ENCODE results near the gene REG4. TPM values are rescaled to one million over a fixed set of nuclear protein-coding genes. Genes with fewer than 3 reads are reported as not detected.
"Not testable (repeated sequence)": the region's sequence is repeated elsewhere in the genome, so short reads cannot be mapped to it uniquely, and the experiment has no call there.

Gene REG4
- total and polyA plus RNA-seq, 4 experiments from 2014 or later, result 0.18 to 0.25 TPM; not detected in 2

DNA sequence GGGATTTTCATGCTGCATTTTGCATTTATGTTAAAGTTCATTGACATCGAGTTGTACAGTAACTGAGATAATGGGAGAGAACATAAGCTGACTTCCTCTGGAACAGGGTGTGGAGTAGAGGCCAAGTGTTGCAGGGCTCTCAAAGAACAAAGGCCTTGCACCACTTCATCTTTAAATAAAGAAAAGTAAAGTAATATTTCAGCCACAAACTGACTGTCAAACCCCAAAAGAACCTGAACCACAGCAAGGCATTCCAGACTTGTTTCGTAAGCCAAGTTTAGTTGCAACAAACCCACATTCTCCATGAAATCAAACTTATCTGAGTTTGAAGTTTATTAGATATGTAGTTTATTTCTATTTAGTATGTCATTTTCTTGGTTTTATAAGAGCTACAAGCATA lies 23.5 kb downstream of the REG4 start:
- no peaks in the 10 kb centered on the region for H3K9me3 Mint-ChIP-seq
- H3K9me3 ChIP-seq (ENCODE audit: control insufficient read depth in 1 of 2, low read length in 2 of 2), result no peaks in the 10 kb centered on the region
- no peak for DNase-seq
- H3K4me1 Mint-ChIP-seq, result no peaks in the 10 kb centered on the region
- intact Hi-C loops (cut with micrococcal nuclease), result no loop called here
- no peak overlapping the region for H3K27ac Mint-ChIP-seq
- POLR2A ChIA-PET (ENCODE audit: partially characterized antibody), result no interaction called here
- CTCF ChIA-PET (ENCODE audit: partially characterized antibody), result no interaction called here
- no peak overlapping the region for H3K27ac ChIP-seq (ENCODE audit: low read depth, low read length)
- H3K4me3 ChIP-seq (ENCODE audit: low read length in 2 of 2), result no peak overlapping the region
- no peaks in the 10 kb centered on the region for H3K4me1 ChIP-seq (ENCODE audit: insufficient read depth, low read length)
- no peaks in the 10 kb centered on the region for H3K36me3 Mint-ChIP-seq
- H3K27me3 Mint-ChIP-seq, result peaks cover 2 to 6% of the 10 kb centered on the region in 2 donors
- H3K4me3 Mint-ChIP-seq, result no peak overlapping the region
- H3K27me3 ChIP-seq (ENCODE audit: insufficient read depth, low read length), result no peaks in the 10 kb centered on the region
- no peaks in the 10 kb centered on the region for H3K36me3 ChIP-seq (ENCODE audit: insufficient read depth, low read length)

DNA sequence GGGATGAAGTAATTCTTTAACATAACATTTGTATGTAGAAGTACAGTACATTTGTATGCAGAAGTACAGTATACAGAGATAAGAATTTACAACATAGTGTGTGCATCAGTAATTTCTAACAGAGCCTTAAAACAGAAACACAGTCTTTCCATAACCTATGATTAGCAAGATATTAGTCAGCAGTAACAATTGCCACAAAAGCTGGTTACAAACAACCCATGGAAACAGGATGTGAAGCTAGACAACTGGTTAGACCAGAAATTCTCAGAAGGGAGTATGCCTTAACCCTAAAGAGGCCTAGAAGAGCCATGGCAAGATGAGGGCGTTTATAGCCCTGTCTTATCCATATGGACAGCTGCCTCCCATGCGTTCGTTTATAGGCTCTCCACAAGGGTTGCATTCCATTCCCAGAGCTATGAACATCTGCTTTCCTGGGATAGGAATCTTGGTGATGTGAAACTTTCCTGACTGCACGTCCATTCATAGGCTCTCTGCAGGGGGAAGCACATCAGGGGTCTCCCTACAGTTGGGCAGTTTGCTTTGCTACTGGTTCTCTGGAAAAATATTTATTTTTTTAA lies 24.7 kb downstream of the REG4 start:
- H3K4me1 ChIP-seq (ENCODE audit: insufficient read depth, low read length); H3K36me3 Mint-ChIP-seq; H3K4me3 Mint-ChIP-seq; H3K9me3 ChIP-seq (ENCODE audit: control insufficient read depth in 1 of 2, low read length in 2 of 2); H3K4me3 ChIP-seq (ENCODE audit: low read length in 2 of 2); H3K4me1 Mint-ChIP-seq; H3K27me3 ChIP-seq (ENCODE audit: insufficient read depth, low read length); H3K9me3 Mint-ChIP-seq; POLR2A ChIA-PET (ENCODE audit: partially characterized antibody); intact Hi-C loops (cut with micrococcal nuclease); H3K36me3 ChIP-seq (ENCODE audit: insufficient read depth, low read length); CTCF ChIA-PET (ENCODE audit: partially characterized antibody); DNase-seq; H3K27ac ChIP-seq (ENCODE audit: low read depth, low read length); H3K27ac Mint-ChIP-seq; H3K27me3 Mint-ChIP-seq: not testable (repeated sequence)

DNA sequence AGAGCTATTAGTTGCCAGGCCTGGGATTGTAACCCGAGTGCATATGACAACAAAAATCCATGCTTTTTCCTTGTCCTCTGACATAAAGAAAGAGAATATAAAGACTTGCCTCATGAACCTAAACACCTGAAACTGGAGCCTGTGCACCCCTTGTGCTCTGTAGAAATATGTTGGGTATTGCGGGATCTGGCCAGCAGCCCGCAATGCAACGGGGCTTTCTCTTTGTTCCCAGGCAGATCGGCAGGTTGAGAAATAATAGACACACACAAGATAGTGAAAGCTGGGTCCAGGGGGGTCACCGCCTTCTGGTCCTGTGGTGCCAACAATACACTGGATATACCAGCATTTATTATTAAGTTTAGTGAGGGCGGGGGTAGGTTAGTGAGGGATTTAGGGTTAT lies 25.2 kb downstream of the REG4 start:
- H3K9me3 Mint-ChIP-seq; DNase-seq; CTCF ChIA-PET (ENCODE audit: partially characterized antibody); H3K27me3 Mint-ChIP-seq; H3K4me1 ChIP-seq (ENCODE audit: insufficient read depth, low read length); H3K27me3 ChIP-seq (ENCODE audit: insufficient read depth, low read length); POLR2A ChIA-PET (ENCODE audit: partially characterized antibody); intact Hi-C loops (cut with micrococcal nuclease); H3K27ac ChIP-seq (ENCODE audit: low read depth, low read length); H3K36me3 Mint-ChIP-seq; H3K4me3 Mint-ChIP-seq; H3K4me1 Mint-ChIP-seq; H3K27ac Mint-ChIP-seq; H3K4me3 ChIP-seq (ENCODE audit: low read length in 2 of 2); H3K9me3 ChIP-seq (ENCODE audit: control insufficient read depth in 1 of 2, low read length in 2 of 2); H3K36me3 ChIP-seq (ENCODE audit: insufficient read depth, low read length): not testable (repeated sequence)

DNA sequence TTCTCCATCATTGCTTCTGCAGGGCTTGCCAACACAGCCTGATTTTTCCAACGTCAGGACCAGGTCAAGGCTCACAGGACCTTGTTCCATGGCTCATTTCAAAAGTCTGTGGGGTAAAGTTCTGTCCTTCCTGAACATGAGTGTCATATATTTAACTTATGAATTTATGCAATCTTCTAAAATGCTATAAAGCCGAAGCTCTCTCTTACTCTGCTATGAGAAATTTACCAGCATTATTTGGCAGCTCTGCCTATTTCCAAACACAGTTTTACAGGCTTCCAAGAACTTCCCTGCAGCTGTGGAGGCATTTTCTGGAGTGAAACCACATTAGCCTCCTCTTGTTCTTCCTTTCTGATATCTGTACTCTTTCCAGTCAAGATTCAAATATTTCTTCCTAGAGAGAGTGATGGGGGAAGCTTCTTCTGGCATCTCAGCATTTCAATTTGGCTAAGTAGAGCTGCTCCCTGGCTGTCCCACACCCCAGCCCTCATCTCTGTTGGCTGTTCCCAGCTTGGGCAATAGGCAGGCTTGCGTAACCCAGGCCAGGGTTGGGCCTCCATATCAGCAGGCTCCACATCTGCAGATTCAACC lies 27.0 kb downstream of the REG4 start:
- no peaks in the 10 kb centered on the region for H3K9me3 ChIP-seq (ENCODE audit: control insufficient read depth in 1 of 2, low read length in 2 of 2)
- intact Hi-C loops (cut with micrococcal nuclease), result no loop called here
- H3K36me3 Mint-ChIP-seq, result no peaks in the 10 kb centered on the region
- H3K27me3 Mint-ChIP-seq, result peaks cover 2 to 8% of the 10 kb centered on the region in 2 donors
- H3K4me3 ChIP-seq (ENCODE audit: low read length in 2 of 2), result no peak overlapping the region
- H3K9me3 Mint-ChIP-seq, result no peaks in the 10 kb centered on the region
- ChIA-PET POLR2A (ENCODE audit: partially characterized antibody) (no interaction called here), CTCF (ENCODE audit: partially characterized antibody) (interaction anchor here (1.6 kb wide), 1 partner anchor 25 kb away, joined by 4 read pairs; no protein-coding TSS in a partner anchor)
- no peak overlapping the region for H3K27ac ChIP-seq (ENCODE audit: low read depth, low read length)
- DNase-seq, result no peak
- no peaks in the 10 kb centered on the region for H3K4me1 Mint-ChIP-seq
- no peaks in the 10 kb centered on the region for H3K27me3 ChIP-seq (ENCODE audit: insufficient read depth, low read length)
- H3K36me3 ChIP-seq (ENCODE audit: insufficient read depth, low read length), result no peaks in the 10 kb centered on the region
- no peaks in the 10 kb centered on the region for H3K4me1 ChIP-seq (ENCODE audit: insufficient read depth, low read length)
- no peak overlapping the region for H3K4me3 Mint-ChIP-seq
- no peak overlapping the region for H3K27ac Mint-ChIP-seq

DNA sequence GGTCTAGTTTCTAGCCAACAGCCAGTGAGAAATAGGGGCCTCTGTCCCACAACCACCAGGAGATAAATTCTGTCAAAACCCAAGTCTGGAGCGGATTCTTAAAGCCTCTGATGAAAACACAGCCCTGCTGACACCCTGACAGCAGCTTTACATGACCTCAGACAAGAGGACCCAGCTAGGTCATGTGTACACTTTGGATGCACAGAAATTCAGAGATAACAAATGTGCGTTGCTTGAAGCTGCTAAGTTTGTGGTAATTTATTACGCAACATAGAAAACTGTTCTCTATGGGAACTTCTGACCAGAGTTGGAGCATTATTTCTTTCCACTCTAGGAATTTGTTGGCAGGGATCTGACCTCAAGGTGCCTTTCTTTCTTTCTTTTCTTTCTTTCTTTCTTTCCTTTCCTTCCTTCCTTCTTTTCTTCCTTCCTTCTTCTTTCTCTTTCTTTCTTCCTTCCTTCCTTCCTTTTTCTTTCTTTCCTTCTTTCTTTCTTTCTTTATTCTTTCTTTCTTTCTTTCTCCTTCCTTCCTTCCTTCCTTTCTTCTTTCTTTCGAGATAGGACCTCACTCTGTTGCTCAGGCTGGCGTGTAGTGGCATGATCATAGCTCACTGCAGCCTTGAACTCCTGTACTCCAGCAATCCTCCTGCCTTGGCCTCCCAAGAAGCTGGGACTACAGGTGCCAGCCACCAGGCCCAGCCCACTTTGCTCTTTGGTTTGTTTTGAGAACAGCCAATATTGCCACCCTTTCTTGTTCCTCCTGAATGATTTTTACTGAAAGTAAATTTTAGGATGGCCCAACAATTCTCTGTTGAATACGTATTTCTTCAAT lies 27.7 kb downstream of the REG4 start:
- Mint-ChIP-seq H3K27me3 (peaks cover 2 to 7% of the 10 kb centered on the region in 2 donors), H3K36me3 (no peaks in the 10 kb centered on the region), H3K9me3 (no peaks in the 10 kb centered on the region), H3K27ac (no peak overlapping the region), H3K4me3 (no peak overlapping the region), H3K4me1 (no peaks in the 10 kb centered on the region)
- Histone ChIP-seq H3K9me3 (ENCODE audit: control insufficient read depth in 1 of 2, low read length in 2 of 2) (no peaks in the 10 kb centered on the region), H3K27ac (ENCODE audit: low read depth, low read length) (no peak overlapping the region), H3K4me1 (ENCODE audit: insufficient read depth, low read length) (no peaks in the 10 kb centered on the region), H3K36me3 (ENCODE audit: insufficient read depth, low read length) (no peaks in the 10 kb centered on the region), H3K27me3 (ENCODE audit: insufficient read depth, low read length) (no peaks in the 10 kb centered on the region), H3K4me3 (ENCODE audit: low read length in 2 of 2) (no peak overlapping the region)
- intact Hi-C loops (cut with micrococcal nuclease), result no loop called here
- no peak for DNase-seq
- ChIA-PET CTCF (ENCODE audit: partially characterized antibody) (interaction anchor here (1.6 kb wide), 1 partner anchor 26 kb away, joined by 4 read pairs; no protein-coding TSS in a partner anchor), POLR2A (ENCODE audit: partially characterized antibody) (no interaction called here)

DNA sequence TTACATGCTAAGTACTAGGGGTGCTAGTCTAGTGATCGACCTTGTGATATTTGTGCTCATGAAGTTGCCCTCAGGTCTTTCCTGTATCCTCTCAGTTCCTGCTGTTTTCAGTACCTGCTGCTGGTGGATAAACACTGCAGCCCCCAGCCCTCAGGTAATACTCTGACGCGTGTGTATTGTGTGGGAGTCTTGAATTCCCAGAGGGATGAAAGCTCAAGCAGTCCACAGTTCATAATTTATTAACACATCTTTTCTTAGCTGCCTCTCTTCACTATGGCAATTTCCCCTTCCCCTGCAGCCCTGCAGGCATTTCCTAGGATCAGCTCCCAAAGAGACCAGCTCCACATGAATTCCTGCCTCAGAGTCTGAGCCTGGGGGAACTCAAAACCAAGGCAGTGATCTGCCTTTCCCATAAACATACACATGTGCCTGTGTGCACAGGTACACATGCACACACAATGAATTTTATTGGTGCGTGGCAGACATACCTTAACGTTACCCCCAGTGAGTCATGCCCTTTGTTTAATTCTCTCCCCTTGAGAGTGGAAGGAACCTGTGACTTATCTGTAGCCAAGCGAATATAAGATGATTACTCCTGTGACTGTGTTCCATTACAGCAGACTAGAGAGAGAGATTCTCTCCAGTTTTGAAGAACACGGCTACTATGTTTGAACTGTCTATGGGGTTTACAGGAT lies 28.5 kb downstream of the REG4 start:
- ChIA-PET CTCF (ENCODE audit: partially characterized antibody) (no interaction called here), POLR2A (ENCODE audit: partially characterized antibody) (no interaction called here)
- Histone ChIP-seq H3K4me3 (ENCODE audit: low read length in 2 of 2) (no peak overlapping the region), H3K27me3 (ENCODE audit: insufficient read depth, low read length) (no peaks in the 10 kb centered on the region), H3K27ac (ENCODE audit: low read depth, low read length) (no peak overlapping the region), H3K4me1 (ENCODE audit: insufficient read depth, low read length) (no peaks in the 10 kb centered on the region), H3K9me3 (ENCODE audit: control insufficient read depth in 1 of 2, low read length in 2 of 2) (no peaks in the 10 kb centered on the region), H3K36me3 (ENCODE audit: insufficient read depth, low read length) (no peaks in the 10 kb centered on the region)
- intact Hi-C loops (cut with micrococcal nuclease), result no loop called here
- Mint-ChIP-seq H3K36me3 (no peaks in the 10 kb centered on the region), H3K9me3 (no peaks in the 10 kb centered on the region), H3K4me1 (no peaks in the 10 kb centered on the region), H3K27ac (no peak overlapping the region), H3K4me3 (no peak overlapping the region), H3K27me3 (peaks cover 2 to 7% of the 10 kb centered on the region in 2 donors)
- no peak for DNase-seq

DNA sequence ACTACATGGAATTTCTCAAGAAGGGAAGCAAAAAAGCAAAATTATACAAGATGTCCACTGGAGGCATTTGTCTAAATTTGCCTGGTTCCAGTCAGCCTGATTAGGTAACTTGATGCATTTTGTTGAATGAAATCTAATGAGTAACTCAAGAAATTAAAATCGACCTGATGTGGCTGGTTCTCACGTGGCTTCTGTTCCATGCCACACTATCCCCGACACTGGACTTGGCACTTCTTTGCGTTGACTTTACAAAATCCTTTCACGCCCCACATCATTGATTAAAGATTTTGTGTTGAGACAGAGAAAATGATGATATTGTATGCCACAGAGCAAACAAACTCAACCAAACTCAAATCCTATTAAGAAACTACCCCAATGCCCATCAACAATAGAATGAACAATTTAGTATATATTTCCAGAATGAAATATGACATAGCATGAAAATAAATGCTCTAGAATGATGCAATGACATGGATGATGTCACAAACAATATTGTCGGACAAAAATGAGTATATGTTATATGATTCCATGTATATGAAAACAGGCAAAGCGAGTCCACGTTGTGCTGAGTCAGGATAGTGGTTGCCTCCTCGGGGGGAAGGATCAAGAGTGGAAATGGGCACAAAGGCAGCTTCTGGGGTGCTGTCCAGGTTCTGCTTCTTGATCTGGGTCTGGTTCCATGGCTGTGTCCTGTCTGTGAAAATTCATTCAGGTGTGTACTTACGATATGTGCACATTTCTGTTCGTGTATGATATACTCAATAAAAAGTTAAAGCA lies 29.6 kb downstream of the REG4 start:
- Histone ChIP-seq H3K4me1 (ENCODE audit: insufficient read depth, low read length) (no peaks in the 10 kb centered on the region), H3K27me3 (ENCODE audit: insufficient read depth, low read length) (no peaks in the 10 kb centered on the region), H3K9me3 (ENCODE audit: control insufficient read depth in 1 of 2, low read length in 2 of 2) (no peaks in the 10 kb centered on the region), H3K4me3 (ENCODE audit: low read length in 2 of 2) (no peak overlapping the region), H3K36me3 (ENCODE audit: insufficient read depth, low read length) (no peaks in the 10 kb centered on the region), H3K27ac (ENCODE audit: low read depth, low read length) (no peak overlapping the region)
- Mint-ChIP-seq H3K27me3 (peaks cover 2 to 7% of the 10 kb centered on the region in 2 donors), H3K36me3 (no peaks in the 10 kb centered on the region), H3K27ac (no peak overlapping the region), H3K4me1 (no peaks in the 10 kb centered on the region), H3K4me3 (no peak overlapping the region), H3K9me3 (no peaks in the 10 kb centered on the region)
- CTCF ChIA-PET (ENCODE audit: partially characterized antibody), result no interaction called here
- intact Hi-C loops (cut with micrococcal nuclease), result no loop called here
- POLR2A ChIA-PET (ENCODE audit: partially characterized antibody), result no interaction called here
- no peak for DNase-seq
